ENCODE data around the gene ING5.

The ING5 gene

DNA sequence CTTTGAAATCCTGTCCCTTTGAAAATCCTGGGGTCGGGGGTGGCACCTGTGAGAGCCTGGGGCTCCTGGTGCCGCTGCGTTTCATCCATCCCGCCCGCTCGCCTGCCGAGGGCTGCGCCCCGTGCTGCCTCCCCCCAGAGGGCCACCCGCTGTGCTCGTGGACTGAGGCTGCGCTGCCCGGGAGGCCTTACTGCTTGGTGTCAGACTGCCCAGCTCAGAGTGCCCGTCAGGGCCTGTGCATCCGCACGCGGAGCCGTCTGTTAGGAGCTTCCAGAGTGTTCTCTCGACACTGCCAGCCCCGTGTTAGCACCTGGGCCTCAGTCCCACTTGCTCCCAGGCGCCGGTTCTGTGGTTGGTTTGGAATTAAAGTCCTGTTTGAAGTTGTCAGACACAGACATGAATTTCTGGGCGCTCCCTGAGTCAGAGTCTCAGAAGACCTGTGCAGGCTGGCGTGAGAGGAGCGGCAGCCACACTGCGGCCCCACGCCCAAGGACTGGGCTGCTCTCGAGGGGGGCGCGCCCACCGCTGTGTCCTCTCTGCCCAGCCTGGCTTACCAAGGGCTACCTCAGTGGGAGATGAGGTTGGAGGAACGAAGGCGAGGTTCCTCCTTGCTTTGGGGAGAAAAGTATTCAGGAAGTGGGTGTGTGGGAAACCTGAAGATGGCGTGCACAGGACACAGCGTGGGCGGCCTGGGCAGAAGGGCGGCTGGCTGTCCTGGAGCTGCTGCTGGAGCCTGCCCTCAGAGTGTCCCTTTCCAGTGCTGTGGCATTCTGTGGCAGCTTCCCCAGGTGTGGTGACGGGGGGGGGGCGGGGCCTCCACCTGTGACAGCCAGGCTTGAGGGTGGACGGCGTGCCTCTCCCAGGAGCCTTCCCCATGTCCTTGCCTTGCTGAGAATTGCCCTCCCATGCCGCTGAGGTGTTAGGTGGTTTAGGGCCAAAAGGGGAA is 29.3 kb upstream of the ING5 start:
- no peak for DNase-seq (ENCODE audit: low spot score)

DNA sequence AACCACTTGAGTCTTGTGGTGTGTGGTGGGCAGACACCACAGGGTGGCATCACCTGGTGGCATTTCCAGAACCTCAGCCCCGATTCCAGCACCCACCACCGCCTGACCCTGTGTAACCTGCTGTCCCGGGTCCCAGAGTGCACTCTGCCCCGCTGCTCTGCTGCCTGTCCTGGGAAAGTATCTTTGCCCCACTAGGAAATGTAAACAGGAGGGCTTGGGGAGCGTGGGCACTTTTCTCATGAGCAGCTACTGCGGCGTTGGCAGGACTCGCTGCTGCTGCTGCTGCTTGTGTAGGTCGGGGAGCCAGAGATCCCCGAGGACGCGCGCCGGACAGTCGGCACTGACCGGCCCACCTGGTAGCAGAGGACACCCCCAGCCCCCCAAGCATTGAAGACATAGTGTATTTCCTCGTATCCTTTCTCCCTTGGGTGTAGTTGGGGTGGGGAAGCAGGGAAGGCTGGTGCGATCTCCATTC is 28.6 kb upstream of the ING5 start:
- no peak for DNase-seq (ENCODE audit: low spot score)

DNA sequence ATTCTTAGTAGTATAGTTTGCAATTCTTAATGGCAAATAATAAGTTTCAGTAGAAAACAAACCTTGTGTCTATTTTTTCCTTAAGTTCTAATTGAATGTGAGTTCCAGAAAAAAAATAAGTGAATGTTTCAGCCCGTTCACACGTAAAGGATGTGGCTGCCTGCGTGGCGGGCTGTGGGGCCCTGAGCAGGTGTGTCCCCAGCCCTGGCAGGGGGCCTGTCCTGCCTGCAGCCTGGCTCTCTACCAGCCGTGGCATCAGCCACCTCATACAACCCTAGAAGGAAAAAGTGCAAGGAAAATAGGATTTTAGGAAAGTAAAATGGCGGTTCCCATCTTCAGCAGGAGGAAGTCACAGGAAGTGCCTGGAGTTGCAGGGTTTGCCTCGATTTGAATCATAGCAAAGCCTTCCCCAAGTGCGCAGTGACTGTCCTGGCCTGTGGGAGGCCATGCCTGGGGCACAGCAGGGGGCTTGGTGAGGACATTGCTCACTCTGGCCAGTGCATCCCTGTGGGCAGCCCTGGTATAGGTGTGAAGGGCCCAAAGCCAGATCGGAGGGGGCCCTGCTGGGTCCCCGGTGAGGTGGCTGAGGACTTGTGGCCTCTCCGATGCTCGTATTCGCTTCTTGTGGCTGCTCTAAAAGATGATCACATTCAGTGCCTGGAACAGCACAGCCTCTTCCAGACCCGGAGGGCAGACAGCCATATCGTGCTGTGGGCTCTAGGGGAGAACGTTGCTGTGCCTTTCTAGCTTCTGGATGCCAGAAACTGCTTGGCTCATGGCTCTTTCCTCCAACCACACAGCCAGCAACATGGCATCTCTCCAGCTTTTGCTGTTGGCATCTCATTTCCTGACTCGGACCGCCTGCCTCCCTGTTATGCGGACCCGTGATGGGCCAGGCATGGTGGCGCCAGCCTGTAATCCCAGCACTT is 27.8 kb upstream of the ING5 start:
- peak; percentile 29 for DNase-seq (ENCODE audit: low spot score)

GRCh38 chr2:241675885-241676284 is 26.0 kb upstream of the ING5 start:
- DNase-seq (ENCODE audit: low spot score): no peak

- no peak for DNase-seq (ENCODE audit: low spot score)
These were observed 25.2 kb upstream of the ING5 start for GRCh38 chr2:241676665-241677064.

DNA sequence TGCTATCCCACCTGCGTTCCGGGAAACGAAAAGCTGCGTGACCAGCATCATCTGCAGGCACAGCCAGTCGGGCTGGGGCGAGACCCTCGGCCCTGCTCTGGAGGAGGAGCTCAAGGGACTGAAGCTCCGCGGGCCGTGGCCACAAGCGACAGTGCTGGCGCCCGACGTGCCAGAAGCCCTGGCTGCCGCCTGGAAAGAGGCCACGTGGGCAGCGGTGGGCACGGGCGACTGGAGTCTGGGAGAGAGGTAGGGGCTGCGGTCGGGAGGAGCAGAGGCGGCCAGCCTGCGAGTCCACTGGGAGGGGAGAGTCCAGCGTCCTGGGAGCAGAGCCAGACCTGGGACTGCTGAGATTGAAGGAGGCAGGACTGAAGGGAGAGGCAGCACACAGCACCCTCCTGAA is 24.4 kb upstream of the ING5 start:
- no peak for DNase-seq (ENCODE audit: low spot score)

- no peak for DNase-seq (ENCODE audit: low spot score)
These were observed 23.5 kb upstream of the ING5 start for GRCh38 chr2:241678307-241678706.

GRCh38 chr2:241678784-241679540 is 22.9 kb upstream of the ING5 start:
- DNase-seq (ENCODE audit: low spot score): no peak

GRCh38 chr2:241680044-241680443 is 21.8 kb upstream of the ING5 start:
- DNase-seq (ENCODE audit: low spot score): no peak

GRCh38 chr2:241680827-241681599 is 20.8 kb upstream of the ING5 start:
- peak; percentile 97 for DNase-seq (ENCODE audit: low spot score)

GRCh38 chr2:241686324-241686649 is 15.6 kb upstream of the ING5 start:
- DNase-seq (ENCODE audit: low spot score): no peak

GRCh38 chr2:241686650-241687425 is 15.0 kb upstream of the ING5 start, which contains the start of gene DTYMK:
Gene DTYMK, minus strand, starts transcription at chr2:241686815. Its CDS starts 32 bp downstream, at chr2:241686783.
- DNase-seq (ENCODE audit: low spot score): peak; percentile 99

DNA sequence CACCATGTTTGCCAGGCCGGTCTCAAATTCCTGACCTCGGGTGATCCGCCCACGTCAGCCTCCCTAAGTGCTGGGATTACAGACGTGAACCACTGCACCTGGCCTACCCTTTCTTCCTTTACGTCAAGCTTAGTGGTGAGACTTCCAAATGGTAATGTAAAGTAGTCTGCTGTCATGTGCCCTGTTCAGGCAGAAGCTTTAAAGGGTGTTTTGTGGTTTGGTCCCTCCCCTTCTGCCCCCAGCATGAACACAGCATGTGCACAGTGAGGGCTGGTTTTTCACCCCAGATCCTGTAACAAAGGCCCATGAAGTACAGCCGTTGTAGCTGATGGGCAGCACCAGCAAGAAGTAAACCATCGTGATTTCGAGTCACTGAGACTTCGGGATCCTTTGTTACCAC is 12.5 kb upstream of the ING5 start:
- DNase-seq (ENCODE audit: low spot score): no peak

- DNase-seq (ENCODE audit: low spot score): no peak
These were observed 11.6 kb upstream of the ING5 start for GRCh38 chr2:241690202-241690717.

- DNase-seq (ENCODE audit: low spot score): peak; percentile 65
These were observed 9.4 kb upstream of the ING5 start for GRCh38 chr2:241692448-241692847.

GRCh38 chr2:241695651-241696050 is 6.2 kb upstream of the ING5 start:
- DNase-seq (ENCODE audit: low spot score): no peak

GRCh38 chr2:241701149-241701398 is 765 bp upstream of the ING5 start:
- DNase-seq (ENCODE audit: low spot score): no peak

DNA sequence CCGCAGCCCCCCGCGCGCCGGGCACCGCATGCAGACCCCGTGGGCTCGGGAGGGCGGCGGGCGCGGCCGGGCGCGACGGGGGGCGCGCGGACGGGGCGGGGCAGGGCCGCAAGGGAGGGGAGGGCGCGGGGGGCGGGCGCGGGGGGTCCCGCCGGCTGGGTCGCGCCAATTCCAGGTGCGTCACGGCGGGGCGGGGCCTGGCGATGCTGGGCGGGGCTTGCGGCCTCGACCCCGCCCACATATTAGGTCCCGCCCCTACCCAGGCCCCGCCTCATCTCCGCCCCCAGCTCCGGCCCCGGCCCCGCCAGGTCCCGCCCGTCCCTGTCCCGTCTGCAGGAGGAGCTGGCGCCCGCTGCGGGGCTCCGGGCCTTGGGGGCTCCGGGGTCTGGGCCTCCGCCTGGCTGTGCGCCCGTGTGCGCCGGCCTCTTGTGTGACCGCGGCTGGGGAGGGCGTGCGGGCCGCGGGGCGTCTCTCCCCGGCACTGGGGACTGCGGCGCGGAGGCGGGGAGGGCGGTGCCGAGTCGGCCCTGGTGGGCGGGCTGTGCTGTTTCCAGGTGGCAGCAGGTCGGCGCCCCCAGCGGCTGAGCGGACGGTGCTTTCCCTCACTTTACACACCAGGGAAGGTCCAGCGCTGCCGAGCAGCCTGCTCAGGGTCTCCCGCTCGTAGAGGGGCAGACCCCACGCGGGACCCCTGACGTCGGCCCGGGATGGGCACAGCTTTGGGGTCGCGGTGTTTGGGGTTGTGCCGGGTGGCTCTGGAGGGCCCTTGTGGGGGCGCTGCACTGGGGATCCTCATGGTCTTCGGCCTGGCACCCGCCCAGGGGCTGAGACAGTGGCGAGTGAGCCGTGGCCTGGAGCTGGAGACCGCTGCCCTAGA is 554 bp downstream of the ING5 start:
- peak; percentile 97 for DNase-seq (ENCODE audit: low spot score)

DNA sequence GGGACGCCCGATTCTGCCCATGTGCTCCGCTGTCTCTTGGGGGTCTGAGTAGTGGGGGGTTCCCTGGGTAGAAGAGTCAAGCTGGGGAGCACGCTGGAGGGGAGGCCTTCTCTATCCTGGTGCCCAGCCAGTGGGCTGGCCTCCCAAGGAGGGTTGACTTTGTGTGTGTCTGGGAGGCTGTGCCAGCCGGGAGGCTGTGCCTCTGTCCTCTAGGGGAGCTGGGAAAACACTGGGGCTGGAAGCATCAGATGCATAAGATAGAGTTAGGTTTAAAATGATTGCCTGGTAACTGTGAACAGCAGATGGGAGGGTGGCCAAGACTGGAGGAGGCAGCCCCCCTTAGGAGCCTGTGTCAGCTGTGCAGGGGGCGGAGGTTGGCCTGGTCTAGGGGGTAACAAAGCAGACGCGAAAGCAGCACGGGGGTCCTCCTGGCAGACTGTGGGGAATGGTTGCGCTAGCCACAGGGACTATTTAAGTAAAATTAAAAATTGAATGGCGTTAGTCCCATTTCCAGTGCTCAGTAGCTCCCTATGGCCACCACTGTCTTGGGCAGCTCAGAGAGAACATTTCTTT is 1.3 kb downstream of the ING5 start:
- peak; percentile 51 for DNase-seq (ENCODE audit: low spot score)

Measured in AG08396 (cell line).